SK-N-SH (cell line): ENCODE measurements around the gene TECR. TPM values are rescaled to one million over a fixed set of nuclear protein-coding genes. Genes with fewer than 3 reads are reported as not detected.

Source experiments
- CTCF ChIA-PET: fragments of 300-600, 350-600 bp; formaldehyde crosslinking; extraction: SDS; loops from one replicate; lab custom pipeline; 2021; lab: Yijun Ruan, JAX
- POLR2A ChIA-PET: fragments of 350-600 bp; sonication (Branson Sonifier 250); formaldehyde crosslinking; extraction: SDS; loops from one replicate; lab custom pipeline; 2020; ENCODE audit warnings: antibody characterized with exemption, inconsistent platforms; lab: Yijun Ruan, JAX
- DNase-seq: peaks from one replicate; pipeline ENCODE4 v3.0.0; 2012
- H2AFZ ChIP-seq: fragments of 200-600 bp; sonication (generic); 2 replicates; pipeline ENCODE4 v1.8.1; 2016; ENCODE audit warnings: antibody characterized with exemption, mild to moderate bottlenecking, low read depth
- H3F3A ChIP-seq: fragments of 200-600 bp; sonication (generic); replicated peaks from 2 replicates; pipeline ENCODE3; 2016; ENCODE audit warnings: antibody characterized with exemption, mild to moderate bottlenecking; ENCODE audit not compliant: insufficient read depth
- H3K27ac ChIP-seq, 2 experiments: fragments of 200-500 bp in 1 of 2; fragments of 200-600 bp in 1 of 2; sonication (Bioruptor generic) in 1 of 2; sonication (generic), shearing (Covaris generic) in 1 of 2; 2 replicates each; pipeline versions ENCODE4 v1.5.1 to v1.6.1; 2014 to 2016; ENCODE audit warnings: low read depth in 2 of 2, inconsistent platforms in 1 of 2, low read length in 1 of 2, mild to moderate bottlenecking in 1 of 2, mixed read lengths in 1 of 2
- H3K27me3 ChIP-seq: fragments of 200-600 bp; sonication (generic), shearing (Covaris generic); 2 replicates; pipeline ENCODE4 v1.6.1; 2016; ENCODE audit warnings: mixed run types; ENCODE audit not compliant: insufficient read depth
- H3K36me3 ChIP-seq, 2 experiments: fragments of 200-500 bp in 1 of 2; fragments of 200-600 bp in 1 of 2; sonication (Bioruptor generic) in 1 of 2; sonication (generic) in 1 of 2; replicated peaks in 1 of 2; 2 replicates each; pipeline versions ENCODE3 to v1.5.1; 2014 to 2016; ENCODE audit warnings: low read length in 1 of 2, mild to moderate bottlenecking in 1 of 2; ENCODE audit not compliant: insufficient read depth in 2 of 2, control insufficient read depth in 1 of 2
- H3K4me1 ChIP-seq, 2 experiments: fragments of 200-500 bp in 1 of 2; fragments of 200-600 bp in 1 of 2; sonication (Bioruptor generic) in 1 of 2; sonication (generic), shearing (Covaris generic) in 1 of 2; 2 replicates each; pipeline versions ENCODE4 v1.5.1 to v1.6.1; 2014 to 2016; ENCODE audit warnings: low read depth in 1 of 2, low read length in 1 of 2, mixed run types in 1 of 2; ENCODE audit not compliant: insufficient read depth in 2 of 2, control insufficient read depth in 1 of 2
- H3K4me2 ChIP-seq: fragments of 200-600 bp; sonication (generic), shearing (Covaris generic); 2 replicates; pipeline ENCODE4 v1.6.1; 2017; ENCODE audit warnings: mixed run types
- H3K4me3 ChIP-seq, 2 experiments: fragments of 200-500 bp in 1 of 2; fragments of 200-600 bp in 1 of 2; sonication (Bioruptor generic) in 1 of 2; sonication (generic), shearing (Covaris generic) in 1 of 2; 2 replicates each; pipeline versions ENCODE4 v1.5.1 to v1.8.1; 2014 to 2016; ENCODE audit warnings: low read depth in 2 of 2, inconsistent platforms in 1 of 2, low read length in 1 of 2, mild to moderate bottlenecking in 1 of 2, mixed read lengths in 1 of 2, moderate library complexity in 1 of 2
- H3K79me2 ChIP-seq: fragments of 200-600 bp; sonication (generic); 2 replicates; pipeline ENCODE4 v1.8.1; 2017; ENCODE audit warnings: mild to moderate bottlenecking; ENCODE audit not compliant: insufficient read depth
- H3K9ac ChIP-seq: fragments of 200-600 bp; sonication (generic); 2 replicates; pipeline ENCODE4 v1.6.1; 2017; ENCODE audit warnings: mixed run types
- H3K9me2 ChIP-seq: fragments of 200-600 bp; sonication (generic); 2 replicates; pipeline ENCODE4 v1.6.1; 2017; ENCODE audit warnings: mixed run types
- H3K9me3 ChIP-seq: fragments of 200-600 bp; sonication (generic); 2 replicates; pipeline ENCODE4 v1.6.1; 2017; ENCODE audit warnings: mixed run types, mild to moderate bottlenecking, moderate library complexity
- H4K20me1 ChIP-seq: fragments of 200-600 bp; sonication (generic); 2 replicates; pipeline ENCODE4 v1.6.1; 2017; ENCODE audit warnings: mild to moderate bottlenecking, mixed run types; ENCODE audit not compliant: insufficient read depth
- EP300 ChIP-seq, 2 experiments: IDR thresholded peaks; 2 replicates each; pipeline versions ENCODE4 v1.4.0 to v1.6.1; 2012; ENCODE audit warnings: borderline replicate concordance in 1 of 2, low read depth in 1 of 2, low read length in 1 of 2
- FOXM1 ChIP-seq: IDR thresholded peaks from 2 replicates; pipeline ENCODE4 v1.4.0; 2012; ENCODE audit warnings: low read depth, mild to moderate bottlenecking
- JUND ChIP-seq: IDR thresholded peaks from 2 replicates; pipeline ENCODE4 v1.4.0; 2012
- MEF2A ChIP-seq: IDR thresholded peaks from 2 replicates; pipeline ENCODE4 v1.4.0; 2012; ENCODE audit warnings: low read depth, borderline replicate concordance
- MXI1 ChIP-seq: IDR thresholded peaks from 2 replicates; pipeline ENCODE4 v1.6.1; 2012; ENCODE audit warnings: mild to moderate bottlenecking, low read depth, low read length, improper control_type of control experiment
- NFIC ChIP-seq: IDR thresholded peaks from 2 replicates; pipeline ENCODE4 v1.4.0; 2012; ENCODE audit warnings: borderline replicate concordance
- RAD21 ChIP-seq: IDR thresholded peaks from 2 replicates; pipeline ENCODE4 v1.6.1; 2012; ENCODE audit warnings: mild to moderate bottlenecking, low read length
- RCOR1 ChIP-seq: fragments of 150-350 bp; IDR thresholded peaks from 2 replicates; pipeline ENCODE4 v1.6.1; 2017; ENCODE audit warnings: antibody characterized with exemption, low read length
- RFX5 ChIP-seq: IDR thresholded peaks from 2 replicates; pipeline ENCODE4 v1.6.1; 2012; ENCODE audit warnings: mild to moderate bottlenecking, improper control_type of control experiment, low read length
- RXRA ChIP-seq: IDR thresholded peaks from 2 replicates; pipeline ENCODE4 v1.4.0; 2012; ENCODE audit warnings: low read depth, mild to moderate bottlenecking, borderline replicate concordance
- SIN3A ChIP-seq: IDR thresholded peaks from 2 replicates; pipeline ENCODE4 v1.6.1; 2012; ENCODE audit warnings: low read depth, mild to moderate bottlenecking, low read length, moderate library complexity, borderline replicate concordance
- SMC3 ChIP-seq: IDR thresholded peaks from 2 replicates; pipeline ENCODE4 v1.6.1; 2012; ENCODE audit warnings: low read depth, low read length, improper control_type of control experiment
- TCF12 ChIP-seq: IDR thresholded peaks from 2 replicates; pipeline ENCODE4 v1.4.0; 2012
- TEAD4 ChIP-seq: IDR thresholded peaks from 2 replicates; pipeline ENCODE4 v1.4.0; 2012; ENCODE audit warnings: mild to moderate bottlenecking, borderline replicate concordance; ENCODE audit not compliant: insufficient read depth
- USF1 ChIP-seq: IDR thresholded peaks from 2 replicates; pipeline ENCODE4 v1.4.0; 2012; ENCODE audit warnings: low read depth, borderline replicate concordance
- ZBTB33 ChIP-seq: IDR thresholded peaks from 2 replicates; pipeline ENCODE4 v1.4.0; 2012; ENCODE audit warnings: low read depth, borderline replicate concordance
- WGBS: methylation state at CpG from one replicate; pipeline ENCODE4 v1.1.6; 2017; ENCODE audit warnings: low lambda C conversion rate; 5-methylcytosine and 5-hydroxymethylcytosine counted together
- polyA plus RNA-seq, 3 experiments: library from polyadenylated mRNA; depleted of rRNA; stranded (reverse); fragments of >200 nt; gene quantifications; 2 replicates each; pipeline ENCODE4 v1.2.3, GENCODE V29; 2012
- TF ChIP-seq, protein P1 (sequence below): IDR thresholded peaks from 2 replicates; pipeline ENCODE4; 2012

TECR gene
- polyA plus RNA-seq, 1 of the 3 experiments (the other 2 are of a cell fraction), result 110 TPM

DNA sequence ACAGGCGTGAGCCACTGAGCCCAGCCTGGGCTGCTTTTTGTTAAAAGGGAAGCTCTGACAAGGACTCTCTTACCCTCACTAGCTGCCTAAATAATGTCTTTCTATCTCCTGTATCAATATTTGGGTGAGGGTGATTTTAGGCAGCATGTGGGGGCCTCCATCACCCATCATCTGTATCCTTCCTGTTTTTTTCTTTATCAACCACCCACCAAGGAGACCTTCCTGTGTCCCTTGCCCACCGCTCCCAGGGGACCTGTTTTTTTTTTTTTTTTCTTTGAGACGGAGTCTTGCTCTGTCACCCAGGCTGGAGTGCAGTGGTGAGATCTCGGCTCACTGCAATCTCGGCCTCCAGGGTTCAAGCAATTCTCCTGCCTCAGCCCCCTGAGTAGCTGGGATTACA, 47.9 kb downstream of the TECR start:
- POLR2A ChIA-PET, result interaction anchor here (0.6 kb wide), 1 partner anchor 117 kb away, joined by 4 read pairs; no protein-coding TSS in a partner anchor
- no peak overlapping the region for H3K27ac ChIP-seq
- 38% methylated on average over 5 of the region's 5 CpGs for WGBS
- H3K9ac ChIP-seq, result no peak overlapping the region
- CTCF ChIA-PET, result interaction anchor here (0.7 to 2.4 kb wide), 4 partner anchors 16 to 109 kb away, joined by 3 to 7 read pairs (median 4); no protein-coding TSS in a partner anchor
- H3K4me2 ChIP-seq, result no peak overlapping the region
- H3K4me1 ChIP-seq, result no peaks in the 10 kb centered on the region
- H3F3A ChIP-seq, result no peaks in the 10 kb centered on the region
- no peaks in the 10 kb centered on the region for H3K9me3 ChIP-seq
- TF ChIP-seq SMC3 (no peak), FOXM1 (no peak), RAD21 (no peak), TCF12 (no peak), MEF2A (no peak), JUND (no peak), TEAD4 (no peak), MXI1 (no peak), RCOR1 (no peak), USF1 (no peak), ZBTB33 (no peak), SIN3A (no peak), RFX5 (no peak), NFIC (no peak), EP300 (IDR thresholded peaks at IDR 0.05; ENCODE audit: borderline replicate concordance in 1 of 2, low read depth in 1 of 2, low read length in 1 of 2) (no peak)
- TF ChIP-seq, protein P1, sequence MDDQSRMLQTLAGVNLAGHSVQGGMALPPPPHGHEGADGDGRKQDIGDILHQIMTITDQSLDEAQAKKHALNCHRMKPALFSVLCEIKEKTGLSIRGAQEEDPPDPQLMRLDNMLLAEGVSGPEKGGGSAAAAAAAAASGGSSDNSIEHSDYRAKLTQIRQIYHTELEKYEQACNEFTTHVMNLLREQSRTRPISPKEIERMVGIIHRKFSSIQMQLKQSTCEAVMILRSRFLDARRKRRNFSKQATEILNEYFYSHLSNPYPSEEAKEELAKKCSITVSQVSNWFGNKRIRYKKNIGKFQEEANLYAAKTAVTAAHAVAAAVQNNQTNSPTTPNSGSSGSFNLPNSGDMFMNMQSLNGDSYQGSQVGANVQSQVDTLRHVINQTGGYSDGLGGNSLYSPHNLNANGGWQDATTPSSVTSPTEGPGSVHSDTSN, result no peak
- H3K36me3 ChIP-seq, result no peaks in the 10 kb centered on the region
- no peaks in the 10 kb centered on the region for H3K79me2 ChIP-seq
- no peaks in the 10 kb centered on the region for H4K20me1 ChIP-seq
- H2AFZ ChIP-seq, result no peak overlapping the region
- no peak overlapping the region for H3K4me3 ChIP-seq
- H3K9me2 ChIP-seq, result no peaks in the 10 kb centered on the region
- peaks cover 5% of the 10 kb centered on the region; the same call in 1 of the 2 replicates for H3K27me3 ChIP-seq
- no peak for DNase-seq

GRCh38 chr19:14577885-14578427, 48.6 kb downstream of the TECR start:
- H3K79me2 ChIP-seq, result no peaks in the 10 kb centered on the region
- no peaks in the 10 kb centered on the region for H3K36me3 ChIP-seq
- peak; percentile 15 for DNase-seq
- H3K4me2 ChIP-seq, result no peak overlapping the region
- H4K20me1 ChIP-seq, result no peaks in the 10 kb centered on the region
- H3K9ac ChIP-seq, result no peak overlapping the region
- no peak overlapping the region for H3K4me3 ChIP-seq
- WGBS, result 17% methylated on average over 5 of the region's 6 CpGs
- TF ChIP-seq RXRA (no peak), SIN3A (no peak), TCF12 (no peak)
- no peaks in the 10 kb centered on the region for H3K4me1 ChIP-seq
- no peaks in the 10 kb centered on the region for H3F3A ChIP-seq
- H3K27ac ChIP-seq, result no peak overlapping the region
- no peaks in the 10 kb centered on the region for H3K9me3 ChIP-seq
- H3K9me2 ChIP-seq, result no peaks in the 10 kb centered on the region
- peaks cover 5% of the 10 kb centered on the region; the same call in 1 of the 2 replicates for H3K27me3 ChIP-seq
- POLR2A ChIA-PET, result no interaction called here
- CTCF ChIA-PET, result interaction anchor here (0.7 to 2.4 kb wide), 3 partner anchors 21 to 310 kb away, joined by 3 to 7 read pairs (median 3); no protein-coding TSS in a partner anchor
- no peak overlapping the region for H2AFZ ChIP-seq
